ENCODE measurements around the gene DCST1. TPM values are rescaled to one million over a fixed set of nuclear protein-coding genes. Genes with fewer than 3 reads are reported as not detected.

The DCST1 gene
- total and polyA plus RNA-seq, 2 of the 13 experiments (the other 11 are each of a cell fraction or from before 2014, with no cell fraction given): 0.04 TPM; not detected in 1

DNA sequence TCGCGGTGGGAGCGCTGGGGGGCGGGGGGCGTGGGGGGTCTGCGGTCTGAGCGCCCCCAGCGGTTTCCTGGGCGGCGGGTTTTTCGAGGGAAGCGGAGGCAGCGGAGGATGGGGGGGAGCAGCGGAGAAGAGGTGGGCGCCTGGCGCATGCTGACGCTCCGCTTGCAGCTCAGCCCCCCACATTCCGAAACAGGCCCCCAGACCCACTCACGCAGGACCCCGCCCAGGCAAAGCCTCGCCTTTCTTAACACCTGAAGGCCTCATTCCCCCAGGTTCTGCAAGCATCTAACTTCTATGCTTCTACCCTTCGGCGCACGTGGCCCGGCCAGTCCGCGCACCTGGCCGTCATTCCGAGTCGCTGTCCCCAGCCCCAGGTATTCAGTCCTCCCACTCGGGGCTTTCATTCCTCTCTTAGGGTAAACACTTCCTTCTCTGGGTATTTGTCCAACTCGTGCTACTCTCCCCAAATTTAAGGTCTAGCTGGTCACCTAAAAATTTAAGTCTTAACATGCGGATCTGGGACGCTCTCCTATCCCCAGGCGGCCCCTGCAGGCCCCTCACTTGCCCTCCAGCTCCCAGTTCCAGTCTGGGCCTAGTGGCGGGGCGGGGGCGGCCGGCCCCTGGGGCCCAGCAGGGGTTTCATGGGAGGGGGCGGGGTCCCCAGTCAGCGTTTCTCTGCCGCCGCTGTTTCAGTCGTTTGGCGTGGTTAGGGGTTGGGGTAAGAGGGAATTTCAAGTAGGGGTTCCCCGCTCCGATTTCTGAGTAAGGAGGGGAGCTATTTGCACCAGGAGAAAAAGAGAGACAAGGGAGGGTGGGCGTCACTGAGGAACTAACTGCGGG is 33.8 kb upstream of the DCST1 start (continued):
- TF ChIP-seq, protein P1, sequence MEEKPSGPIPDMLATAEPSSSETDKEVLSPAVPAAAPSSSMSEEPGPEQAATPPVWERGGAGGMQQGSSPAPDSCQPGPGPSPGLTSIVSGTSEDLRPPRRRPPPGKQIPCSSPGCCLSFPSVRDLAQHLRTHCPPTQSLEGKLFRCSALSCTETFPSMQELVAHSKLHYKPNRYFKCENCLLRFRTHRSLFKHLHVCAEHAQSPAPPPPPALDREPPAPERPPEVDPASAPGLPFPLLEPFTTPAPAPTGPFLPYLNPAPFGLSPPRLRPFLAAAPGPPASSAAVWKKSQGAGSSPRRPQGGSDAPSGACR (CRISPR knock-in tag; IDR thresholded peaks at IDR 0.05): no peak
- TF ChIP-seq, protein P2, sequence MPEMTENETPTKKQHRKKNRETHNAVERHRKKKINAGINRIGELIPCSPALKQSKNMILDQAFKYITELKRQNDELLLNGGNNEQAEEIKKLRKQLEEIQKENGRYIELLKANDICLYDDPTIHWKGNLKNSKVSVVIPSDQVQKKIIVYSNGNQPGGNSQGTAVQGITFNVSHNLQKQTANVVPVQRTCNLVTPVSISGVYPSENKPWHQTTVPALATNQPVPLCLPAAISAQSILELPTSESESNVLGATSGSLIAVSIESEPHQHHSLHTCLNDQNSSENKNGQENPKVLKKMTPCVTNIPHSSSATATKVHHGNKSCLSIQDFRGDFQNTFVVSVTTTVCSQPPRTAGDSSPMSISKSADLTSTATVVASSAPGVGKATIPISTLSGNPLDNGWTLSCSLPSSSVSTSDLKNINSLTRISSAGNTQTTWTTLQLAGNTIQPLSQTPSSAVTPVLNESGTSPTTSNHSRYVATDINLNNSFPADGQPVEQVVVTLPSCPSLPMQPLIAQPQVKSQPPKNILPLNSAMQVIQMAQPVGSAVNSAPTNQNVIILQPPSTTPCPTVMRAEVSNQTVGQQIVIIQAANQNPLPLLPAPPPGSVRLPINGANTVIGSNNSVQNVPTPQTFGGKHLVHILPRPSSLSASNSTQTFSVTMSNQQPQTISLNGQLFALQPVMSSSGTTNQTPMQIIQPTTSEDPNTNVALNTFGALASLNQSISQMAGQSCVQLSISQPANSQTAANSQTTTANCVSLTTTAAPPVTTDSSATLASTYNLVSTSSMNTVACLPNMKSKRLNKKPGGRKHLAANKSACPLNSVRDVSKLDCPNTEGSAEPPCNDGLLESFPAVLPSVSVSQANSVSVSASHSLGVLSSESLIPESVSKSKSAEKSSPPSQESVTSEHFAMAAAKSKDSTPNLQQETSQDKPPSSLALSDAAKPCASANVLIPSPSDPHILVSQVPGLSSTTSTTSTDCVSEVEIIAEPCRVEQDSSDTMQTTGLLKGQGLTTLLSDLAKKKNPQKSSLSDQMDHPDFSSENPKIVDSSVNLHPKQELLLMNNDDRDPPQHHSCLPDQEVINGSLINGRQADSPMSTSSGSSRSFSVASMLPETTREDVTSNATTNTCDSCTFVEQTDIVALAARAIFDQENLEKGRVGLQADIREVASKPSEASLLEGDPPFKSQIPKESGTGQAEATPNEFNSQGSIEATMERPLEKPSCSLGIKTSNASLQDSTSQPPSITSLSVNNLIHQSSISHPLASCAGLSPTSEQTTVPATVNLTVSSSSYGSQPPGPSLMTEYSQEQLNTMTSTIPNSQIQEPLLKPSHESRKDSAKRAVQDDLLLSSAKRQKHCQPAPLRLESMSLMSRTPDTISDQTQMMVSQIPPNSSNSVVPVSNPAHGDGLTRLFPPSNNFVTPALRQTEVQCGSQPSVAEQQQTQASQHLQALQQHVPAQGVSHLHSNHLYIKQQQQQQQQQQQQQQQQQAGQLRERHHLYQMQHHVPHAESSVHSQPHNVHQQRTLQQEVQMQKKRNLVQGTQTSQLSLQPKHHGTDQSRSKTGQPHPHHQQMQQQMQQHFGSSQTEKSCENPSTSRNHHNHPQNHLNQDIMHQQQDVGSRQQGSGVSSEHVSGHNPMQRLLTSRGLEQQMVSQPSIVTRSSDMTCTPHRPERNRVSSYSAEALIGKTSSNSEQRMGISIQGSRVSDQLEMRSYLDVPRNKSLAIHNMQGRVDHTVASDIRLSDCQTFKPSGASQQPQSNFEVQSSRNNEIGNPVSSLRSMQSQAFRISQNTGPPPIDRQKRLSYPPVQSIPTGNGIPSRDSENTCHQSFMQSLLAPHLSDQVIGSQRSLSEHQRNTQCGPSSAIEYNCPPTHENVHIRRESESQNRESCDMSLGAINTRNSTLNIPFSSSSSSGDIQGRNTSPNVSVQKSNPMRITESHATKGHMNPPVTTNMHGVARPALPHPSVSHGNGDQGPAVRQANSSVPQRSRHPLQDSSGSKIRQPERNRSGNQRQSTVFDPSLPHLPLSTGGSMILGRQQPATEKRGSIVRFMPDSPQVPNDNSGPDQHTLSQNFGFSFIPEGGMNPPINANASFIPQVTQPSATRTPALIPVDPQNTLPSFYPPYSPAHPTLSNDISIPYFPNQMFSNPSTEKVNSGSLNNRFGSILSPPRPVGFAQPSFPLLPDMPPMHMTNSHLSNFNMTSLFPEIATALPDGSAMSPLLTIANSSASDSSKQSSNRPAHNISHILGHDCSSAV (CRISPR knock-in tag; IDR thresholded peaks at IDR 0.05; ENCODE audit: borderline replicate concordance): no peak
- TF ChIP-seq FOXO1 (CRISPR knock-in tag; IDR thresholded peaks at IDR 0.05): no peak
- TF ChIP-seq HHEX (CRISPR knock-in tag; IDR thresholded peaks at IDR 0.05): no peak
- TF ChIP-seq ZSCAN30 (CRISPR knock-in tag; IDR thresholded peaks at IDR 0.05): no peak
- no peak for TF ChIP-seq ZNF768 (CRISPR knock-in tag; IDR thresholded peaks at IDR 0.05)
- no peak for TF ChIP-seq SRY (CRISPR knock-in tag; IDR thresholded peaks at IDR 0.05)
- no peak for TF ChIP-seq ZNF550 (CRISPR knock-in tag; IDR thresholded peaks at IDR 0.05; ENCODE audit: borderline replicate concordance)
- TF ChIP-seq JUN (CRISPR knock-in tag; IDR thresholded peaks at IDR 0.05): no peak
- TF ChIP-seq SP1 (IDR thresholded peaks at IDR 0.05): no peak
- TF ChIP-seq SP1 (CRISPR knock-in tag; IDR thresholded peaks at IDR 0.05): peak; percentile 32; the same call in 1 of the 2 replicates
- TF ChIP-seq MAFG (CRISPR knock-in tag; IDR thresholded peaks at IDR 0.05): no peak
- TF ChIP-seq, protein P3, sequence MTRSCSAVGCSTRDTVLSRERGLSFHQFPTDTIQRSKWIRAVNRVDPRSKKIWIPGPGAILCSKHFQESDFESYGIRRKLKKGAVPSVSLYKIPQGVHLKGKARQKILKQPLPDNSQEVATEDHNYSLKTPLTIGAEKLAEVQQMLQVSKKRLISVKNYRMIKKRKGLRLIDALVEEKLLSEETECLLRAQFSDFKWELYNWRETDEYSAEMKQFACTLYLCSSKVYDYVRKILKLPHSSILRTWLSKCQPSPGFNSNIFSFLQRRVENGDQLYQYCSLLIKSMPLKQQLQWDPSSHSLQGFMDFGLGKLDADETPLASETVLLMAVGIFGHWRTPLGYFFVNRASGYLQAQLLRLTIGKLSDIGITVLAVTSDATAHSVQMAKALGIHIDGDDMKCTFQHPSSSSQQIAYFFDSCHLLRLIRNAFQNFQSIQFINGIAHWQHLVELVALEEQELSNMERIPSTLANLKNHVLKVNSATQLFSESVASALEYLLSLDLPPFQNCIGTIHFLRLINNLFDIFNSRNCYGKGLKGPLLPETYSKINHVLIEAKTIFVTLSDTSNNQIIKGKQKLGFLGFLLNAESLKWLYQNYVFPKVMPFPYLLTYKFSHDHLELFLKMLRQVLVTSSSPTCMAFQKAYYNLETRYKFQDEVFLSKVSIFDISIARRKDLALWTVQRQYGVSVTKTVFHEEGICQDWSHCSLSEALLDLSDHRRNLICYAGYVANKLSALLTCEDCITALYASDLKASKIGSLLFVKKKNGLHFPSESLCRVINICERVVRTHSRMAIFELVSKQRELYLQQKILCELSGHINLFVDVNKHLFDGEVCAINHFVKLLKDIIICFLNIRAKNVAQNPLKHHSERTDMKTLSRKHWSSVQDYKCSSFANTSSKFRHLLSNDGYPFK (CRISPR knock-in tag; IDR thresholded peaks at IDR 0.05; ENCODE audit: borderline replicate concordance): no peak; the same call in 1 of the 2 replicates
- no peak for TF ChIP-seq PITX1 (CRISPR knock-in tag; IDR thresholded peaks at IDR 0.05)
- no peak for TF ChIP-seq SIX1 (CRISPR knock-in tag; IDR thresholded peaks at IDR 0.05; ENCODE audit: borderline replicate concordance)
- no peak; the same call in 1 of the 2 replicates for TF ChIP-seq HOXA3 (CRISPR knock-in tag; IDR thresholded peaks at IDR 0.05)
